ENCODE results near the gene FITM2.

- TF ChIP-seq CTCF (IDR thresholded peaks at IDR 0.05) (no peak), ZBTB33 (IDR thresholded peaks at IDR 0.05; ENCODE audit: borderline replicate concordance, low read depth) (no peak), TAF1 (IDR thresholded peaks at IDR 0.05; ENCODE audit: borderline replicate concordance, low read depth, low read length) (no peak), CHD2 (IDR thresholded peaks at IDR 0.05; ENCODE audit: low read length, partially characterized antibody) (no peak), POLR2AphosphoS5 (IDR thresholded peaks at IDR 0.05; ENCODE audit: low read depth, low read length) (no peak)
Observed at GRCh38 chr20:44284032-44284431, 27.0 kb downstream of the FITM2 start.
